ENCODE results near the gene ZBTB40. TPM values are rescaled to one million over a fixed set of nuclear protein-coding genes. Genes with fewer than 3 reads are reported as not detected.

The ZBTB40 gene
- total RNA-seq, 6 experiments from 2014 or later: 6.2 to 7.6 (median 7.0) TPM

GRCh38 chr1:22547186-22547817 is 95.7 kb downstream of the ZBTB40 start:
- no peaks in the 10 kb centered on the region for H3K36me3 ChIP-seq
- no peaks in the 10 kb centered on the region for H3K27me3 ChIP-seq
- no peak overlapping the region for H3K27ac ChIP-seq

GRCh38 chr1:22547818-22548462 is 96.3 kb downstream of the ZBTB40 start:
- H3K27me3 ChIP-seq: no peaks in the 10 kb centered on the region

More at GRCh38 chr1:22547186-22547817, 95.7 kb downstream of the ZBTB40 start:
- TF ChIP-seq CTCF (IDR thresholded peaks at IDR 0.05) (no peak), POLR2A (IDR thresholded peaks at IDR 0.05) (no peak)
- intact Hi-C loops (cut with DNase I): no loop called here
- 51% methylated on average over 6 of the region's 6 CpGs for WGBS (ENCODE audit: insufficient coverage, low coverage, low lambda C conversion rate, missing lambda C conversion rate)
- DNase-seq: no peak
- ATAC-seq: no peak
- H3K4me1 ChIP-seq: no peaks in the 10 kb centered on the region
- no peak overlapping the region for H3K4me3 ChIP-seq
- no peaks in the 10 kb centered on the region for H3K9me3 ChIP-seq

GRCh38 chr1:22550021-22550420 is 98.4 kb downstream of the ZBTB40 start:
- 61% methylated on average over 5 of the region's 11 CpGs for WGBS (ENCODE audit: insufficient coverage, low coverage, low lambda C conversion rate, missing lambda C conversion rate)
- no peak for DNase-seq
- intact Hi-C loops (cut with DNase I): loop anchor here in 1 of 2 donors (10.0 kb wide), 1 partner anchor 65 kb away; no protein-coding TSS in a partner anchor

More at GRCh38 chr1:22547818-22548462, 96.3 kb downstream of the ZBTB40 start:
- Histone ChIP-seq H3K9me3 (no peaks in the 10 kb centered on the region), H3K4me3 (no peak overlapping the region), H3K36me3 (no peaks in the 10 kb centered on the region), H3K4me1 (no peaks in the 10 kb centered on the region), H3K27ac (no peak overlapping the region)
- ATAC-seq (no peak), DNase-seq (no peak)
- TF ChIP-seq CTCF (IDR thresholded peaks at IDR 0.05): no peak
- no peak for TF ChIP-seq POLR2A (IDR thresholded peaks at IDR 0.05)
- intact Hi-C loops (cut with DNase I): no loop called here
- WGBS (ENCODE audit: insufficient coverage, low coverage, low lambda C conversion rate, missing lambda C conversion rate): 20% methylated on average over 12 of the region's 12 CpGs

GRCh38 chr1:22551591-22551990 is 99.9 kb downstream of the ZBTB40 start:
- intact Hi-C loops (cut with DNase I): loop anchor here in 1 of 2 donors (10.0 kb wide), 1 partner anchor 63 kb away; no protein-coding TSS in a partner anchor
- no peak for DNase-seq
- Histone ChIP-seq H3K27me3 (peaks cover 0 to 6% of the 10 kb centered on the region in 2 donors), H3K27ac (no peak overlapping the region), H3K4me3 (no peak overlapping the region), H3K36me3 (no peaks in the 10 kb centered on the region), H3K9me3 (no peaks in the 10 kb centered on the region), H3K4me1 (no peaks in the 10 kb centered on the region)
- WGBS (ENCODE audit: insufficient coverage, low coverage, low lambda C conversion rate, missing lambda C conversion rate): 59% methylated on average over 10 of the region's 17 CpGs
- no peak for ATAC-seq
- no peak for TF ChIP-seq POLR2A (IDR thresholded peaks at IDR 0.05)
- no peak for TF ChIP-seq CTCF (IDR thresholded peaks at IDR 0.05)

More at GRCh38 chr1:22550021-22550420, 98.4 kb downstream of the ZBTB40 start:
- Histone ChIP-seq H3K4me3 (no peak overlapping the region), H3K27ac (no peak overlapping the region), H3K36me3 (no peaks in the 10 kb centered on the region), H3K4me1 (no peaks in the 10 kb centered on the region), H3K9me3 (no peaks in the 10 kb centered on the region), H3K27me3 (no peaks in the 10 kb centered on the region)
- TF ChIP-seq CTCF (IDR thresholded peaks at IDR 0.05) (no peak), POLR2A (IDR thresholded peaks at IDR 0.05) (no peak)
- ATAC-seq: no peak
